PFSK-1 (cell line): ENCODE measurements around the gene OPCML.

Experiments used
- FOXP2 ChIP-seq: optimal IDR thresholded peaks from 2 replicates; pipeline ENCODE3; 2011; ENCODE audit warnings: borderline replicate concordance, control low read depth, inconsistent platforms; ENCODE audit not compliant: insufficient read depth; ENCODE audit errors: extremely low read length, extremely low read depth
- POLR2AphosphoS5 ChIP-seq: IDR thresholded peaks from 2 replicates; pipeline ENCODE4 v1.6.1; 2012; ENCODE audit warnings: low read depth, mild to moderate bottlenecking, control low read depth, low read length, moderate library complexity
- SIN3A ChIP-seq: IDR thresholded peaks from 2 replicates; pipeline ENCODE4 v1.6.1; 2012; ENCODE audit warnings: mild to moderate bottlenecking, low read length, moderate library complexity, borderline replicate concordance; ENCODE audit not compliant: insufficient read depth
- TAF1 ChIP-seq: IDR thresholded peaks from 2 replicates; pipeline ENCODE4 v1.6.1; 2012; ENCODE audit warnings: low read length, control low read depth, borderline replicate concordance; ENCODE audit not compliant: insufficient read depth
- TF ChIP-seq, protein P1 (sequence below), 2 experiments: IDR thresholded peaks; 2 replicates each; pipeline versions ENCODE4 v1.6.1 to v1.8.0; 2011 to 2012; ENCODE audit warnings: low read depth in 2 of 2, low read length in 2 of 2, control low read depth in 1 of 2, inconsistent platforms in 1 of 2, mild to moderate bottlenecking in 1 of 2, moderate library complexity in 1 of 2; ENCODE audit not compliant: insufficient read depth in 1 of 2

DNA sequence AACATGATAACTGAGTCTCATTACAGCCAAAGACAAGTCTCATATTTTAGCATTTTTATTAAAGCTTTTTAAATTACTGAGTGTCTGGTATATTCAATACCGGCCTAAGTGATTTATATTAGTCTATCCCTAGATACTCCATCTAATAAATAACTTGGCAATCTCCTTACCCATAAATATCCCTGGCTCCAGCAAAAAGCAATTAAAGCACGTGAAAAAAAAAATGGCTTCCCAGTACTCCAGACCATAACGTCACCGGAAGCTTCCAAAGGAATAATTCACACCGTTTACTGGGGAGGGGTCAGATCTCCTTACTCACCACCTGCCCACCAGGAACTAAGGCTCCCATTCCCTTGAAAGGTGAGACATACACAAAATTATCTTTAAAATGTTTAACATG, 988.3 kb downstream of the OPCML start:
- TF ChIP-seq, protein P1, sequence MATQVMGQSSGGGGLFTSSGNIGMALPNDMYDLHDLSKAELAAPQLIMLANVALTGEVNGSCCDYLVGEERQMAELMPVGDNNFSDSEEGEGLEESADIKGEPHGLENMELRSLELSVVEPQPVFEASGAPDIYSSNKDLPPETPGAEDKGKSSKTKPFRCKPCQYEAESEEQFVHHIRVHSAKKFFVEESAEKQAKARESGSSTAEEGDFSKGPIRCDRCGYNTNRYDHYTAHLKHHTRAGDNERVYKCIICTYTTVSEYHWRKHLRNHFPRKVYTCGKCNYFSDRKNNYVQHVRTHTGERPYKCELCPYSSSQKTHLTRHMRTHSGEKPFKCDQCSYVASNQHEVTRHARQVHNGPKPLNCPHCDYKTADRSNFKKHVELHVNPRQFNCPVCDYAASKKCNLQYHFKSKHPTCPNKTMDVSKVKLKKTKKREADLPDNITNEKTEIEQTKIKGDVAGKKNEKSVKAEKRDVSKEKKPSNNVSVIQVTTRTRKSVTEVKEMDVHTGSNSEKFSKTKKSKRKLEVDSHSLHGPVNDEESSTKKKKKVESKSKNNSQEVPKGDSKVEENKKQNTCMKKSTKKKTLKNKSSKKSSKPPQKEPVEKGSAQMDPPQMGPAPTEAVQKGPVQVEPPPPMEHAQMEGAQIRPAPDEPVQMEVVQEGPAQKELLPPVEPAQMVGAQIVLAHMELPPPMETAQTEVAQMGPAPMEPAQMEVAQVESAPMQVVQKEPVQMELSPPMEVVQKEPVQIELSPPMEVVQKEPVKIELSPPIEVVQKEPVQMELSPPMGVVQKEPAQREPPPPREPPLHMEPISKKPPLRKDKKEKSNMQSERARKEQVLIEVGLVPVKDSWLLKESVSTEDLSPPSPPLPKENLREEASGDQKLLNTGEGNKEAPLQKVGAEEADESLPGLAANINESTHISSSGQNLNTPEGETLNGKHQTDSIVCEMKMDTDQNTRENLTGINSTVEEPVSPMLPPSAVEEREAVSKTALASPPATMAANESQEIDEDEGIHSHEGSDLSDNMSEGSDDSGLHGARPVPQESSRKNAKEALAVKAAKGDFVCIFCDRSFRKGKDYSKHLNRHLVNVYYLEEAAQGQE (IDR thresholded peaks at IDR 0.05; ENCODE audit: insufficient read depth in 1 of 2, low read depth in 2 of 2, low read length in 2 of 2) = no peak
- no peak for TF ChIP-seq POLR2AphosphoS5
- TF ChIP-seq TAF1 = no peak
- no peak for TF ChIP-seq SIN3A
- TF ChIP-seq FOXP2 = no peak
